ENCODE results near the gene TNFRSF1A.

DNA sequence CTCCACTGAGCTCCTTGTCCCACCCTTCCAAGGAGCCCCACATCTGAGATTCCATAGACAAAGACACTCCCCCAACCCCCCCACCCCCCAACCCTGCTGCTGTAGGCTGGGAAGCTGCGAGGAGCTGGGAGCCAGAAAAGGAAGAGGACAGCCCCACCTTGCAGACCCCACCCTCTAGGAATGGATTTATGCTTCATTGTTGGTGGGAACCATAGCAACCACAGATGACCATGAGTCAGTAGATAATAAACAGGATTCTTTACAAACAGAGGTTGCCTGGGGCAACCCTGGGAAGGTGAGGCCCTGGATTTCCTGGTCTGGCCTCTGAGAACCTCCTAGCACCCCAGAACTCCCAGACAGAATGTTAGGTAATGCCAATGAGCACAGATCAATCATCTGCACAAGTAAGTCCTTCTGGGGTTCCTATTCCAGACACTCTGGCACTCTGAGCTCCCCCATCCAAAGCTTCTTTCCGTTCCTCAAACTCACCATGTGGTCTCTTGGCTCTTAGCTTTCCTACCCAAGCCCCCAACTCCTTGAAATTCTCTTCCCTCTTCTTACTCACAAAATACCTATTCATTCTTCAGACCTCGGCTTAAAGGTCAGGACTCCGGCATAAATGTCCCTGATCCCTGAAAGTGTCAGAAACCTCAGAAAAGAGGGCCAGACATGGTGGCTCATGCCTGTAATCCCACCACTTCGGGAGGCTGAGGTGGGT is 46.6 kb downstream of the TNFRSF1A start:
- TF ChIP-seq, protein P1, sequence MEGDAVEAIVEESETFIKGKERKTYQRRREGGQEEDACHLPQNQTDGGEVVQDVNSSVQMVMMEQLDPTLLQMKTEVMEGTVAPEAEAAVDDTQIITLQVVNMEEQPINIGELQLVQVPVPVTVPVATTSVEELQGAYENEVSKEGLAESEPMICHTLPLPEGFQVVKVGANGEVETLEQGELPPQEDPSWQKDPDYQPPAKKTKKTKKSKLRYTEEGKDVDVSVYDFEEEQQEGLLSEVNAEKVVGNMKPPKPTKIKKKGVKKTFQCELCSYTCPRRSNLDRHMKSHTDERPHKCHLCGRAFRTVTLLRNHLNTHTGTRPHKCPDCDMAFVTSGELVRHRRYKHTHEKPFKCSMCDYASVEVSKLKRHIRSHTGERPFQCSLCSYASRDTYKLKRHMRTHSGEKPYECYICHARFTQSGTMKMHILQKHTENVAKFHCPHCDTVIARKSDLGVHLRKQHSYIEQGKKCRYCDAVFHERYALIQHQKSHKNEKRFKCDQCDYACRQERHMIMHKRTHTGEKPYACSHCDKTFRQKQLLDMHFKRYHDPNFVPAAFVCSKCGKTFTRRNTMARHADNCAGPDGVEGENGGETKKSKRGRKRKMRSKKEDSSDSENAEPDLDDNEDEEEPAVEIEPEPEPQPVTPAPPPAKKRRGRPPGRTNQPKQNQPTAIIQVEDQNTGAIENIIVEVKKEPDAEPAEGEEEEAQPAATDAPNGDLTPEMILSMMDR (IDR thresholded peaks at IDR 0.05; ENCODE audit: low read depth, low read length, missing input control): no peak
- no peak for TF ChIP-seq YY1 (IDR thresholded peaks at IDR 0.05)
- TF ChIP-seq FOXA1 (IDR thresholded peaks at IDR 0.05): no peak
- no peak for TF ChIP-seq RAD21 (IDR thresholded peaks at IDR 0.05)
- TF ChIP-seq, protein P2, sequence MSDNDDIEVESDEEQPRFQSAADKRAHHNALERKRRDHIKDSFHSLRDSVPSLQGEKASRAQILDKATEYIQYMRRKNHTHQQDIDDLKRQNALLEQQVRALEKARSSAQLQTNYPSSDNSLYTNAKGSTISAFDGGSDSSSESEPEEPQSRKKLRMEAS (IDR thresholded peaks at IDR 0.05): no peak

All from liver (tissue), 3 donors.